ENCODE measurements around the gene RABGAP1L. TPM values are rescaled to one million over a fixed set of nuclear protein-coding genes. Genes with fewer than 3 reads are reported as not detected.
"Not testable (repeated sequence)": the region's sequence is repeated elsewhere in the genome, so short reads cannot be mapped to it uniquely, and the experiment has no call there.

Gene RABGAP1L
- total RNA-seq, 1 donor from 2014 or later = 69.4 TPM

DNA sequence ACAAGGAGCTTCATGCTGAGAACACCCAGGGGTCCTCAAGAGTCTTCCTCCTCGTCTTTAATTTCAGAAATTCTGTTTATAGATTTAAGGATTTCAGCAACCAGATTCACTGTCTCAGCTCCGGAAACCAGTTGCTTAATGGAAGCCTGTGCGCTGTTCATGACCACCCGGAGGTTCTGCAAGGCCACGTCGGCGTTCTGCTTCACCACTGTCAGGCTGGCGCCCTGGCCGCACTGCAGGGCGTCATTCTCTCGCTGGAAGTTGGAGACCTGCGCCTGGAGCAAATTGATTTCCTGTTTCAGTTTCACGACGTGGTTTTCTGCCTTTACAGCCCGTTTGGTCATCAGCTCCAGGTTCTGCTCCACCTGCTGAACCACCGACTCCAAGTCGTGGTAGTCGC lies 885.3 kb downstream of the RABGAP1L start:
- intact Hi-C loops (cut with micrococcal nuclease) = not testable (repeated sequence)

Other genes with a start within 250 kb of the RABGAP1L start
- 0.49 TPM in 1 of 2 replicates, not detected in the other for gene SERPINC1, start 242.2 kb upstream of the RABGAP1L start, total RNA-seq
- gene RC3H1, start 137.2 kb upstream of the RABGAP1L start, total RNA-seq = 37.8 and 37.9 TPM in 2 replicates

Data from T-helper 1 cell treated with Interleukin-12 subunit alpha and Interleukin-12 subunit beta and Interleukin-4 antibody, amounts not matched to agents 30 ng/mL and 1 ng/mL, for 36 hours (primary cell).